GM23338 (cell line): ENCODE results near the gene NUDCD2. TPM values are rescaled to one million over a fixed set of nuclear protein-coding genes. Genes with fewer than 3 reads are reported as not detected.
A peak's percentile ranks its signal among the peaks of the same experiment; 100 is the strongest.

Experiments
- ATAC-seq: fragments of 200-7000 bp; cut with Tn5 transposase; 3 replicates; pipeline ENCODE4 v1.9.1; 2020
- DNase-seq: peaks from one replicate; pipeline ENCODE4 v3.0.0-alpha.2; 2015; ENCODE audit warnings: low spot score
- H2AFZ ChIP-seq: fragments of 200-600 bp; sonication (generic); 2 replicates; pipeline ENCODE4 v1.8.0; 2016; ENCODE audit warnings: antibody characterized with exemption, mild to moderate bottlenecking, moderate library complexity
- H3F3A ChIP-seq: fragments of 200-600 bp; sonication (generic); replicated peaks from 2 replicates; pipeline ENCODE4 v1.8.0; 2017; ENCODE audit warnings: antibody characterized with exemption, mixed run types, low read depth
- H3K27ac ChIP-seq: fragments of 200-600 bp; sonication (generic); 2 replicates; pipeline ENCODE4 v1.6.1; 2016; ENCODE audit warnings: low read depth
- H3K27me3 ChIP-seq: fragments of 200-600 bp; sonication (generic); 2 replicates; pipeline ENCODE4 v1.8.0; 2016; ENCODE audit warnings: mild to moderate bottlenecking, mixed run types, moderate library complexity; ENCODE audit not compliant: insufficient read depth
- H3K36me3 ChIP-seq: fragments of 200-600 bp; sonication (generic); 2 replicates; pipeline ENCODE4 v1.8.0; 2016; ENCODE audit warnings: mild to moderate bottlenecking; ENCODE audit not compliant: insufficient read depth
- H3K4me1 ChIP-seq: fragments of 200-600 bp; sonication (generic); 2 replicates; pipeline ENCODE4 v1.8.0; 2016; ENCODE audit warnings: mild to moderate bottlenecking, moderate library complexity; ENCODE audit not compliant: insufficient read depth
- H3K4me2 ChIP-seq: fragments of 200-600 bp; sonication (generic); 2 replicates; pipeline ENCODE4 v1.7.1; 2017; ENCODE audit warnings: mixed run types
- H3K4me3 ChIP-seq: fragments of 200-600 bp; sonication (generic); 2 replicates; pipeline ENCODE4 v1.6.1; 2016; ENCODE audit warnings: mixed run types
- H3K79me2 ChIP-seq: fragments of 200-600 bp; sonication (generic); replicated peaks from 2 replicates; pipeline ENCODE4 v1.8.0; 2017; ENCODE audit warnings: mild to moderate bottlenecking; ENCODE audit not compliant: insufficient read depth
- H3K9me2 ChIP-seq: fragments of 200-600 bp; sonication (generic); 2 replicates; pipeline ENCODE4 v1.8.0; 2017; ENCODE audit not compliant: insufficient read depth
- H4K20me1 ChIP-seq: fragments of 200-600 bp; sonication (generic); replicated peaks from 2 replicates; pipeline ENCODE4 v1.8.0; 2017; ENCODE audit warnings: mild to moderate bottlenecking; ENCODE audit not compliant: insufficient read depth
- H3K27ac Mint-ChIP-seq: 2 replicates; pipeline ENCODE4 v1.8.0; 2020; ENCODE audit warnings: inconsistent platforms, mild to moderate bottlenecking, moderate library complexity, mixed read lengths
- H3K27me3 Mint-ChIP-seq: 3 replicates; pipeline ENCODE4 v1.8.0; 2022; ENCODE audit warnings: low read depth, mild to moderate bottlenecking, moderate library complexity, mixed read lengths, inconsistent platforms; ENCODE audit not compliant: insufficient read depth, poor library complexity
- H3K36me3 Mint-ChIP-seq: 3 replicates; pipeline ENCODE4 v1.8.0; 2021; ENCODE audit warnings: low read depth, mild to moderate bottlenecking, inconsistent platforms, moderate library complexity, mixed read lengths
- H3K4me1 Mint-ChIP-seq: 3 replicates; pipeline ENCODE4 v1.8.0; 2020; ENCODE audit warnings: mild to moderate bottlenecking, inconsistent platforms, mixed read lengths
- H3K4me3 Mint-ChIP-seq: 3 replicates; pipeline ENCODE4 v1.8.0; 2021; ENCODE audit warnings: moderate library complexity, mild to moderate bottlenecking, inconsistent platforms, mixed read lengths
- H3K9me3 Mint-ChIP-seq: 3 replicates; pipeline ENCODE4 v1.8.0; 2020; ENCODE audit warnings: moderate library complexity, mild to moderate bottlenecking, inconsistent platforms, mixed read lengths
- EZH2 ChIP-seq: fragments of 200-600 bp; sonication (generic); IDR thresholded peaks from one replicate; pipeline ENCODE4 v1.8.0; 2017; ENCODE audit warnings: antibody characterized with exemption, mild to moderate bottlenecking, low read depth; ENCODE audit not compliant: unreplicated experiment
- EZH2phosphoT487 ChIP-seq: fragments of 200-600 bp; sonication (generic); IDR thresholded peaks from one replicate; pipeline ENCODE4 v1.8.1; 2018; ENCODE audit warnings: antibody characterized with exemption; ENCODE audit not compliant: unreplicated experiment
- NANOG ChIP-seq: IDR thresholded peaks from 2 replicates; pipeline ENCODE4 v1.6.1; 2016; ENCODE audit warnings: antibody characterized with exemption, borderline replicate concordance
- POLR2AphosphoS5 ChIP-seq: IDR thresholded peaks from 2 replicates; pipeline ENCODE4 v1.6.1; 2016; ENCODE audit warnings: antibody characterized with exemption, low read depth
- ZNF114 ChIP-seq: fragments of 250-450 bp; sonication (Bioruptor Pico); IDR thresholded peaks from 2 replicates; pipeline ENCODE4 v1.5.0; 2020; ENCODE audit warnings: mild to moderate bottlenecking, moderate library complexity
- ZNF331 ChIP-seq: fragments of 250-450 bp; sonication (Bioruptor Pico); IDR thresholded peaks from 2 replicates; pipeline ENCODE4 v1.5.0; 2020; ENCODE audit warnings: low read depth, mild to moderate bottlenecking, moderate library complexity
- polyA plus RNA-seq: library from polyadenylated mRNA; unstranded; fragments of >200 nt; fragmentation: Nextera tagmentation; extraction: Ambion mirVana; gene quantifications from 2 replicates; pipeline ENCODE4 v1.2.1, GENCODE V29; 2016
- total RNA-seq: library from RNA; depleted of rRNA; stranded (reverse); fragments of >200 nt; shearing (Covaris generic); gene quantifications from 2 replicates; pipeline ENCODE4 v1.2.3, GENCODE V29; 2014
- TF ChIP-seq, protein P1 (sequence below), 2 experiments: fragments of 200-600 bp in 1 of 2; sonication (generic) in 1 of 2; conservative IDR thresholded peaks; 2 replicates each; pipeline versions ENCODE4 v1.5.1 to v1.6.1; 2016 to 2017; ENCODE audit warnings: antibody characterized with exemption in 2 of 2, low read depth in 2 of 2, mild to moderate bottlenecking in 2 of 2, moderate library complexity in 1 of 2
- TF ChIP-seq, protein P2 (sequence below): IDR thresholded peaks from one replicate; pipeline ENCODE4 v1.6.1; 2018; ENCODE audit warnings: antibody characterized with exemption; ENCODE audit not compliant: unreplicated experiment
- TF ChIP-seq, protein P3 (sequence below): IDR thresholded peaks from 2 replicates; pipeline ENCODE4 v1.6.1; 2016; ENCODE audit warnings: antibody characterized with exemption

The NUDCD2 gene
- total and polyA plus RNA-seq, 2 experiments from 2014 or later: 23.2 to 123 TPM

- H3K9me2 ChIP-seq: no peaks in the 10 kb centered on the region
- Mint-ChIP-seq H3K36me3 (peaks cover 27% of the 10 kb centered on the region), H3K27ac (peak overlapping the region; percentile 99), H3K27me3 (peaks cover 16% of the 10 kb centered on the region), H3K9me3 (no peaks in the 10 kb centered on the region; the same call in 2 of the 3 replicates), H3K4me1 (peaks cover 21% of the 10 kb centered on the region), H3K4me3 (peak overlapping the region; percentile 96)
- DNase-seq (peak; percentile 43), ATAC-seq (no peak)
- peak overlapping the region; percentile 58 for H3K4me3 ChIP-seq
- no peak overlapping the region for H2AFZ ChIP-seq
- H3K4me1 ChIP-seq: peaks cover 19% of the 10 kb centered on the region
- peaks cover 17% of the 10 kb centered on the region for H4K20me1 ChIP-seq
- peak overlapping the region; percentile 29 for H3K4me2 ChIP-seq
- H3K27me3 ChIP-seq: no peaks in the 10 kb centered on the region
- TF ChIP-seq, protein P1, sequence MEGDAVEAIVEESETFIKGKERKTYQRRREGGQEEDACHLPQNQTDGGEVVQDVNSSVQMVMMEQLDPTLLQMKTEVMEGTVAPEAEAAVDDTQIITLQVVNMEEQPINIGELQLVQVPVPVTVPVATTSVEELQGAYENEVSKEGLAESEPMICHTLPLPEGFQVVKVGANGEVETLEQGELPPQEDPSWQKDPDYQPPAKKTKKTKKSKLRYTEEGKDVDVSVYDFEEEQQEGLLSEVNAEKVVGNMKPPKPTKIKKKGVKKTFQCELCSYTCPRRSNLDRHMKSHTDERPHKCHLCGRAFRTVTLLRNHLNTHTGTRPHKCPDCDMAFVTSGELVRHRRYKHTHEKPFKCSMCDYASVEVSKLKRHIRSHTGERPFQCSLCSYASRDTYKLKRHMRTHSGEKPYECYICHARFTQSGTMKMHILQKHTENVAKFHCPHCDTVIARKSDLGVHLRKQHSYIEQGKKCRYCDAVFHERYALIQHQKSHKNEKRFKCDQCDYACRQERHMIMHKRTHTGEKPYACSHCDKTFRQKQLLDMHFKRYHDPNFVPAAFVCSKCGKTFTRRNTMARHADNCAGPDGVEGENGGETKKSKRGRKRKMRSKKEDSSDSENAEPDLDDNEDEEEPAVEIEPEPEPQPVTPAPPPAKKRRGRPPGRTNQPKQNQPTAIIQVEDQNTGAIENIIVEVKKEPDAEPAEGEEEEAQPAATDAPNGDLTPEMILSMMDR (conservative IDR thresholded peaks at IDR 0.05; ENCODE audit: low read depth in 2 of 2): no peak
- no peak for TF ChIP-seq NANOG
- TF ChIP-seq, protein P2, sequence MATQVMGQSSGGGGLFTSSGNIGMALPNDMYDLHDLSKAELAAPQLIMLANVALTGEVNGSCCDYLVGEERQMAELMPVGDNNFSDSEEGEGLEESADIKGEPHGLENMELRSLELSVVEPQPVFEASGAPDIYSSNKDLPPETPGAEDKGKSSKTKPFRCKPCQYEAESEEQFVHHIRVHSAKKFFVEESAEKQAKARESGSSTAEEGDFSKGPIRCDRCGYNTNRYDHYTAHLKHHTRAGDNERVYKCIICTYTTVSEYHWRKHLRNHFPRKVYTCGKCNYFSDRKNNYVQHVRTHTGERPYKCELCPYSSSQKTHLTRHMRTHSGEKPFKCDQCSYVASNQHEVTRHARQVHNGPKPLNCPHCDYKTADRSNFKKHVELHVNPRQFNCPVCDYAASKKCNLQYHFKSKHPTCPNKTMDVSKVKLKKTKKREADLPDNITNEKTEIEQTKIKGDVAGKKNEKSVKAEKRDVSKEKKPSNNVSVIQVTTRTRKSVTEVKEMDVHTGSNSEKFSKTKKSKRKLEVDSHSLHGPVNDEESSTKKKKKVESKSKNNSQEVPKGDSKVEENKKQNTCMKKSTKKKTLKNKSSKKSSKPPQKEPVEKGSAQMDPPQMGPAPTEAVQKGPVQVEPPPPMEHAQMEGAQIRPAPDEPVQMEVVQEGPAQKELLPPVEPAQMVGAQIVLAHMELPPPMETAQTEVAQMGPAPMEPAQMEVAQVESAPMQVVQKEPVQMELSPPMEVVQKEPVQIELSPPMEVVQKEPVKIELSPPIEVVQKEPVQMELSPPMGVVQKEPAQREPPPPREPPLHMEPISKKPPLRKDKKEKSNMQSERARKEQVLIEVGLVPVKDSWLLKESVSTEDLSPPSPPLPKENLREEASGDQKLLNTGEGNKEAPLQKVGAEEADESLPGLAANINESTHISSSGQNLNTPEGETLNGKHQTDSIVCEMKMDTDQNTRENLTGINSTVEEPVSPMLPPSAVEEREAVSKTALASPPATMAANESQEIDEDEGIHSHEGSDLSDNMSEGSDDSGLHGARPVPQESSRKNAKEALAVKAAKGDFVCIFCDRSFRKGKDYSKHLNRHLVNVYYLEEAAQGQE: no peak
- TF ChIP-seq EZH2: no peak
- TF ChIP-seq EZH2phosphoT487: no peak
- no peak for TF ChIP-seq ZNF331 (CRISPR knock-in tag)
- no peak for TF ChIP-seq ZNF114 (CRISPR knock-in tag)
- TF ChIP-seq POLR2AphosphoS5: no peak
- H3K27ac ChIP-seq: peak overlapping the region; percentile 89
- H3K79me2 ChIP-seq: peaks cover 37% of the 10 kb centered on the region
- H3K36me3 ChIP-seq: no peaks in the 10 kb centered on the region
- no peaks in the 10 kb centered on the region for H3F3A ChIP-seq
Observed at GRCh38 chr5:163502521-163502920, 42.6 kb upstream of the NUDCD2 start.

GRCh38 chr5:163498886-163499285 is 39.0 kb upstream of the NUDCD2 start:
- H3K4me1 ChIP-seq: peaks cover 6% of the 10 kb centered on the region
- no peaks in the 10 kb centered on the region for H3K27me3 ChIP-seq
- peaks cover 5% of the 10 kb centered on the region for H3K79me2 ChIP-seq
- no peaks in the 10 kb centered on the region for H3K9me2 ChIP-seq
- DNase-seq (no peak), ATAC-seq (no peak)
- H3K27me3 Mint-ChIP-seq: peaks cover under 1% of the 10 kb centered on the region
- no peaks in the 10 kb centered on the region for H3K36me3 ChIP-seq
- no peaks in the 10 kb centered on the region for H3K9me3 Mint-ChIP-seq
- H3K4me3 ChIP-seq: no peak overlapping the region
- H3K4me1 Mint-ChIP-seq: peaks cover 10% of the 10 kb centered on the region; the same call in 2 of the 3 replicates
- H3F3A ChIP-seq: no peaks in the 10 kb centered on the region
- no peak overlapping the region for H3K4me2 ChIP-seq
- no peak overlapping the region for H2AFZ ChIP-seq
- H3K27ac Mint-ChIP-seq: no peak overlapping the region
- no peak overlapping the region for H3K27ac ChIP-seq
- H3K4me3 Mint-ChIP-seq: no peak overlapping the region
- H3K36me3 Mint-ChIP-seq: peaks cover 3% of the 10 kb centered on the region
- H4K20me1 ChIP-seq: no peaks in the 10 kb centered on the region
- TF ChIP-seq, protein P1 (conservative IDR thresholded peaks at IDR 0.05; ENCODE audit: low read depth in 2 of 2): no peak
- TF ChIP-seq, protein P3, sequence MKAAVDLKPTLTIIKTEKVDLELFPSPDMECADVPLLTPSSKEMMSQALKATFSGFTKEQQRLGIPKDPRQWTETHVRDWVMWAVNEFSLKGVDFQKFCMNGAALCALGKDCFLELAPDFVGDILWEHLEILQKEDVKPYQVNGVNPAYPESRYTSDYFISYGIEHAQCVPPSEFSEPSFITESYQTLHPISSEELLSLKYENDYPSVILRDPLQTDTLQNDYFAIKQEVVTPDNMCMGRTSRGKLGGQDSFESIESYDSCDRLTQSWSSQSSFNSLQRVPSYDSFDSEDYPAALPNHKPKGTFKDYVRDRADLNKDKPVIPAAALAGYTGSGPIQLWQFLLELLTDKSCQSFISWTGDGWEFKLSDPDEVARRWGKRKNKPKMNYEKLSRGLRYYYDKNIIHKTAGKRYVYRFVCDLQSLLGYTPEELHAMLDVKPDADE: no peak
